ENCODE data around the gene EPB41.

Gene EPB41

DNA sequence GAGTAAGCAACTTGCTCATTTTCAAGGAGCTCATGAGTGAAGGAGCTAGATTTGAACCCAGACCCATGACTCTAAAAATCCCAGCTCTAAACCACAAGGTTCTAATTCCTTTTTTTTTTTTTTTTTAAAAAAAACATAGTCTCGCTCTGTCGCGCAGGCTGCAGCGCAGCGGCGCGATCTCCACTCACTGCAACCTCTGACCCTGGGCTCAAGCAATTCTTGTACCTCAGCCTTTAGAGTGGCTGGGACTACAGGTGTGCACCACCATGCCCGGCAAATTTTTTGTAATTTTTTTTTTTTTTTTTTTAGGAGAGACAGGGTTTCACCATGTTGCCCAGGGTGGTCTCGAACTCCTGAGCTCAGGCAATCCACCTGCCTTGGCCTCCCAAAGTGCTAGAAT, 253.5 kb downstream of the EPB41 start:
- peaks cover 27% of the 10 kb centered on the region for H3K4me1 ChIP-seq (ENCODE audit: low read depth, poor library complexity, severe bottlenecking)
- H3K27ac ChIP-seq = no peak overlapping the region
- H3K27me3 ChIP-seq (ENCODE audit: insufficient read depth, low read depth) = no peaks in the 10 kb centered on the region
- H2AFZ ChIP-seq (ENCODE audit: low read depth) = no peak overlapping the region
- no peak overlapping the region for H3K4me3 ChIP-seq (IDR thresholded peaks at IDR 0.05; ENCODE audit: insufficient read depth, low read depth, low read length)
- no peak overlapping the region for H3K9ac ChIP-seq
- H4K20me1 ChIP-seq (ENCODE audit: insufficient read depth) = peaks cover 41% of the 10 kb centered on the region
- H3K36me3 ChIP-seq (ENCODE audit: insufficient read depth) = peaks cover 3% of the 10 kb centered on the region; the same call in 1 of the 2 replicates
- peaks cover 94% of the 10 kb centered on the region for H3K79me2 ChIP-seq (ENCODE audit: insufficient read depth, low read depth)
- H3K4me2 ChIP-seq = no peak overlapping the region
- TF ChIP-seq, protein P1, sequence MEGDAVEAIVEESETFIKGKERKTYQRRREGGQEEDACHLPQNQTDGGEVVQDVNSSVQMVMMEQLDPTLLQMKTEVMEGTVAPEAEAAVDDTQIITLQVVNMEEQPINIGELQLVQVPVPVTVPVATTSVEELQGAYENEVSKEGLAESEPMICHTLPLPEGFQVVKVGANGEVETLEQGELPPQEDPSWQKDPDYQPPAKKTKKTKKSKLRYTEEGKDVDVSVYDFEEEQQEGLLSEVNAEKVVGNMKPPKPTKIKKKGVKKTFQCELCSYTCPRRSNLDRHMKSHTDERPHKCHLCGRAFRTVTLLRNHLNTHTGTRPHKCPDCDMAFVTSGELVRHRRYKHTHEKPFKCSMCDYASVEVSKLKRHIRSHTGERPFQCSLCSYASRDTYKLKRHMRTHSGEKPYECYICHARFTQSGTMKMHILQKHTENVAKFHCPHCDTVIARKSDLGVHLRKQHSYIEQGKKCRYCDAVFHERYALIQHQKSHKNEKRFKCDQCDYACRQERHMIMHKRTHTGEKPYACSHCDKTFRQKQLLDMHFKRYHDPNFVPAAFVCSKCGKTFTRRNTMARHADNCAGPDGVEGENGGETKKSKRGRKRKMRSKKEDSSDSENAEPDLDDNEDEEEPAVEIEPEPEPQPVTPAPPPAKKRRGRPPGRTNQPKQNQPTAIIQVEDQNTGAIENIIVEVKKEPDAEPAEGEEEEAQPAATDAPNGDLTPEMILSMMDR (conservative IDR thresholded peaks at IDR 0.05; ENCODE audit: low read depth, low read length) = no peak

Measured in KMS-11 (cell line).